HFF-Myc (cell line): ENCODE measurements around the gene TRPV3.

Source experiments
- DNase-seq: peaks from one replicate; pipeline ENCODE4 v3.0.0-alpha.2; 2011; ENCODE audit warnings: low read depth; ENCODE audit errors: extremely low read depth
- H3K4me3 ChIP-seq: replicated peaks from 2 replicates; pipeline ENCODE4 v1.5.1; 2011; ENCODE audit warnings: low read depth, mild to moderate bottlenecking, control low read depth, low read length
- TF ChIP-seq, protein P1 (sequence below): IDR thresholded peaks from 2 replicates; pipeline ENCODE4 v1.5.1; 2012; ENCODE audit warnings: mild to moderate bottlenecking, low read depth, low read length, control low read depth; ENCODE audit errors: missing control alignments

TRPV3 gene

DNA sequence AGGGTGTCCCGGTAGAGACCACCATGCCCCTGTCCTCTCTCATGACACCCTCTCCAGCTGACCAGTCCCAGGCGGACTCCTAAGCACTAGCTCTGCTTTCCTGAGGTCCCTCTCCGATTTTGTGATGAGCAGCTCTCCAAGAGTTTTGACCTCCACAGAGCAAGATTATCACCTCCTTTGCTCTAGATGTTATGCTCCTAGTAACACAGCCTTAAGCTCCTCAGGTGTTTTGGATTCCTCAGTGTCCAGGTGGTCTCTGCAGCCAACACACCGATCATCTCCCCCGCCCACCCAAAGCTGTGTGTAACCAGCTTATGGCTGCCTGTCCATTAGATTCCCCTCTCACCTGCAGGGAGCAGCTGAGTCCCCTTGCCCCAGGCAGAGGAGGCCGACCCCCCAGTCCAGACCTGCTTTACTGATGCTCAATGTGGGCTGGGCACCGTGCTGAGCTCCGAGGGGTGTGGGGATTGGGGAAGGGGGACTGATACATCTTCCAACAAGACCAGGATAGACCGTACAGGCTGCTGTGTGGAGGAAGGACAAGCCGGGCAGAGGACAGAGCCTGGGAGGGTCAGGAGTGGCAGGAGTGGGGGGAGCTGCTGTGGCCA lies 2.3 kb downstream of the TRPV3 start:
- DNase-seq, result no peak
- H3K4me3 ChIP-seq, result no peak overlapping the region

GRCh38 chr17:3554440-3554839 lies 3.2 kb downstream of the TRPV3 start:
- TF ChIP-seq, protein P1, sequence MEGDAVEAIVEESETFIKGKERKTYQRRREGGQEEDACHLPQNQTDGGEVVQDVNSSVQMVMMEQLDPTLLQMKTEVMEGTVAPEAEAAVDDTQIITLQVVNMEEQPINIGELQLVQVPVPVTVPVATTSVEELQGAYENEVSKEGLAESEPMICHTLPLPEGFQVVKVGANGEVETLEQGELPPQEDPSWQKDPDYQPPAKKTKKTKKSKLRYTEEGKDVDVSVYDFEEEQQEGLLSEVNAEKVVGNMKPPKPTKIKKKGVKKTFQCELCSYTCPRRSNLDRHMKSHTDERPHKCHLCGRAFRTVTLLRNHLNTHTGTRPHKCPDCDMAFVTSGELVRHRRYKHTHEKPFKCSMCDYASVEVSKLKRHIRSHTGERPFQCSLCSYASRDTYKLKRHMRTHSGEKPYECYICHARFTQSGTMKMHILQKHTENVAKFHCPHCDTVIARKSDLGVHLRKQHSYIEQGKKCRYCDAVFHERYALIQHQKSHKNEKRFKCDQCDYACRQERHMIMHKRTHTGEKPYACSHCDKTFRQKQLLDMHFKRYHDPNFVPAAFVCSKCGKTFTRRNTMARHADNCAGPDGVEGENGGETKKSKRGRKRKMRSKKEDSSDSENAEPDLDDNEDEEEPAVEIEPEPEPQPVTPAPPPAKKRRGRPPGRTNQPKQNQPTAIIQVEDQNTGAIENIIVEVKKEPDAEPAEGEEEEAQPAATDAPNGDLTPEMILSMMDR, result no peak
- DNase-seq, result no peak

More for the DNA sequence above, 2.3 kb downstream of the TRPV3 start:
- TF ChIP-seq, protein P1, result no peak

GRCh38 chr17:3553419-3554401 lies 3.9 kb downstream of the TRPV3 start:
- H3K4me3 ChIP-seq, result no peak overlapping the region
- no peak for DNase-seq
- TF ChIP-seq, protein P1, result no peak

More at GRCh38 chr17:3554440-3554839, 3.2 kb downstream of the TRPV3 start:
- no peak overlapping the region for H3K4me3 ChIP-seq

DNA sequence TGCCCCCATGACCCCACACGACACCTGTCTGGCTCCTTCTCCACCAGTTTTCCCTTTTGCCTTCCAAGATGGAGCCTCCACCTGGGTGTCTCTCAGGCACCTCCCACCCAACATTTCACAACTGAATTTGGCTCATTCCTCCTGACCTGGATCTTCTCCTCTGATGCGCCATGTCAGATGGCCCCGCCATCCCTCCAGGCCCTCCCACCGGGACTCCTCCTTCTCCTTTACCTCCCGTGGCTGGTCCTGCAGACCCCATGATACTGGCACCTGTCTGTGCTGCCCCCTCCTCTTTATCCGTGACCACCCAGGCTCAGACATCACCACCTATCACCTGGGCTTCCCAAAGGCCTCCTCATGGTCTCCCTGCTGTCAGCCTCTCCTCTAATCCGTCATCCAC lies 4.7 kb downstream of the TRPV3 start:
- TF ChIP-seq, protein P1, result no peak
- DNase-seq, result no peak

DNA sequence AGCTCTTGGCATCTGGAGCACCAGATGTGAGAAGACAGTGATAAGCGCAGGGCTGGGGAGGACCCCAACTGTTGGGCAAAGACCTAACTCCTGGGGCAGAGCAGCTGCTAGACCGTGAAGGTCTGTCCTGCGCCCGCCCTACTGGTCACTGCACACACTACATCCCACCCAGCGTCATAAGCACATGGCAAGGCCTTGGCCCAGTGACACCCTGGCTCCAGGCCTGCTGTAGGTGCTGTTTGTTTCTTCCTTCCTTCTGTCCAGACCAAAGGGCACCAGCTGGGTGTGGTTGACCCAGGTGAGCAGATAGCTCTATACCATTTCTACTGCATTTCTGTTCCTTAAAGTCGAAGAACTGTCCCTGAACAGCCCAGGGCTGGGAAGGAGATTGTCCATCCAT lies 6.4 kb downstream of the TRPV3 start:
- H3K4me3 ChIP-seq, result no peak overlapping the region
- no peak for DNase-seq
- TF ChIP-seq, protein P1, result peak; percentile 6

More for the DNA sequence above, 4.7 kb downstream of the TRPV3 start:
- H3K4me3 ChIP-seq, result no peak overlapping the region

- no peak overlapping the region for H3K4me3 ChIP-seq
- DNase-seq, result no peak
- TF ChIP-seq, protein P1, result no peak
Measured at GRCh38 chr17:3549610-3550162, 7.9 kb downstream of the TRPV3 start.
